GM18499 (cell line): ENCODE data around the gene FGFR3.

Source experiments
- ATAC-seq: cut with Tn5 transposase; IDR thresholded peaks from one replicate; pipeline ENCODE4 v1.9.1; 2021; ENCODE audit warnings: moderate number of reproducible peaks; ENCODE audit not compliant: insufficient read depth, unreplicated experiment

The FGFR3 gene

DNA sequence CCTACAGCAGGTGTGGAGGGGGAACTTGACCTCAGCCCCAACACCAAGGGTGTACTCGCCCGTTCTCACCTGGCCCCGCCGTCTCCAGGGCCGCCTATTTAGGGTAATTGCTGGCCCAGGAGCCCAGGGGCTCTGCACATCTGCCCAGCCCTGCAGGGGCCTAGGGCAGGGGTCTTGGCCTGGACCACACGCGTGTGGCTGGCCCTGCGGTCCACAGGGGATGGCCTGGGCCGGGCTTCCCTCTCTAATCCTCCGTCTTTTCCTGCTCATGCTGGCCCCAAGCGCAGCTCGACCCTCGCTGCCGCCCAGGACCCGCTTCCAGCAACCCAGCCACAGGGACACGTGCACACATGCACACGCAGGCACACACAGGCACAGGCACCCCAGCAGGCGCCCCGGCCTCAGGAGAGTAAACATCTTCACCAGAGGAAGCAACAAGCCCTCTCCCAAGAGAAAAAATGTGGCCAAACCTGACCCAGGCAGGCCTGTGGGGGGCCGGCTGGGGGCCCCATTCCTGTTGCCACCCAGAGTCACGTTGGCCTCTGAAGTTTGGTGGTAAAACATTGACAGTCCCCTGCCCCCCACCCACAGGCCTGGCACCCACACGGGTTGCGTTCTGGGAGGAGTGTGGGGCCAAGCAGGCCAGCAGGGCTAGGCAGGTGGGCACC, 24.6 kb upstream of the FGFR3 start:
- ATAC-seq: no peak

GRCh38 chr4:1769692-1770091, 23.4 kb upstream of the FGFR3 start:
- no peak for ATAC-seq

DNA sequence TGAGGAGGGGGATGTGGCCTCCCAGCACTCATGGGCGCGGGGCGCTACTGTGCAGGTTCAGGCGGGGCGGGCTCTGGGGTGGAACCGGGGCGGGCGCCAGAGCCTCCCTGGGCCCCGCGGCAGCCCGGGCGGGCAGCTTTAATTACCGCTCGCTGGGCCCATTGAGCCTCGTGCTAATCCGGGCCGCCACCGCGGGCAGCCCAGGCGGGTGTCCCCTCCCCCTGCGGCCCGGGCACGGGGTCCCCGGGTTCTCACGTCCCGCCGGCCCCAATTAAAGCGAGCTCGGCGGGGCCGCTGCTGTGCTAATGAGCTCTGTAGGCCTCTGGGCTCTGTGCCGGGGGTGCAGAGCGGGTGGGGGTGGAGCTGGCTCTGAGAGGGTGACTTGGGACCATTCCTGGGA, 22.8 kb upstream of the FGFR3 start:
- no peak for ATAC-seq

DNA sequence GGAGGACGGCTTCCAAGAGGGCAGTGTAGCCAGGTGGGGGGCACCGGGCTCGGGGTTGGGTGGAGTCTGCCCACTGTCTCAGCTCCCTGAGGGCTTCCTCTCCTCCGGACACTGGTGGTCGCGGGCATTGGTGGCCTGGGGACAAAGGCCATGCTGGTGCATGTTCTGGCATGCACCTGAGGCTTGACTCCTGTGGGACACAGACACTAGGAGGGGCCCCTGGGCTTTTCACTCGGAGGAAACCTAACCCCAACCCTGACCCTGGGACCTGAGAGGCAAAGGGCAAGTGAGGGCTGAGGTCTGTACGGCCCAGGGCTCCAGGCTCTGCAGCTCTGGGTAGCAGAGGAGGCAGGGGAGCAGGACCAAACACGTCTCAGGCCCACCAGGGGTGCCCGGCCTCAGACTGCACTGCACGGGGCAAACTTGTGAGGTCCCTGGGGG, 22.3 kb upstream of the FGFR3 start:
- ATAC-seq: no peak

DNA sequence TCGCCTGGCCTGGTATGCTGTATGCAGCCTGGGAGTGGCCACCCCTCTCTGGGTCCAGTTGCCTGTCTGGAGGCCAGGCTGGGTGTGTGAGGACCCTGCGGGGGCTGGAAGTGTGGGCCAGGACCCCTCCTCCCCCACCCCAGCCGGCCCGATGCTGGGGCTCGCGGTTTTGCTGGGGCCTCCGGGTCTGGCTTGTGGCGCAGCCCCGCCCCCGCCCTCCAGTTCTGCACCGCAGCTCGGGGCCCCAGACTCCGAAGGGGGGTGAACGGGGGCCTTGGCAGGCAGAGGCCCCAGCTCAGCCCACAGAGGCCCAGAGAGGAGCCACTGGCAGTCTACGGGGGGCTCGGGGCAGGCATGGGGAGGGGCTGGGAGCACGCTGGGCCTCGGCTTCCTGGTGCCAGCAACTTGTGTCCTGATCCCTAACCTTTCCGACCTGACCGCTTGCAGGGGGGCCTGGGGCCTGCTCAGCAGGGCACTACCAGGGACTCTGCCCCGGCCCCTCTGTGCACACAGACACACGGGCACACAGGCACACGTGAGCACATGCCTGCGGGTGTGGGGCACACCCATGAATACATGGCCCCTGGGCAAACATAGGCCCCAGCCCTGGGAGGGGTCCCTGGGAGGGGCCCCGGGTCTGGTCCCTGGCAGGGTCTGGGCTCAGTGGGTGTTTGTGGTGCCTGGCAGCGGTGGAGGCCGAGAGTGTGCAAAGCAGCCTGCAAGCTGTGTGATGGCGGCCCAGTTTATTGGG, 21.4 kb upstream of the FGFR3 start:
- no peak for ATAC-seq

DNA sequence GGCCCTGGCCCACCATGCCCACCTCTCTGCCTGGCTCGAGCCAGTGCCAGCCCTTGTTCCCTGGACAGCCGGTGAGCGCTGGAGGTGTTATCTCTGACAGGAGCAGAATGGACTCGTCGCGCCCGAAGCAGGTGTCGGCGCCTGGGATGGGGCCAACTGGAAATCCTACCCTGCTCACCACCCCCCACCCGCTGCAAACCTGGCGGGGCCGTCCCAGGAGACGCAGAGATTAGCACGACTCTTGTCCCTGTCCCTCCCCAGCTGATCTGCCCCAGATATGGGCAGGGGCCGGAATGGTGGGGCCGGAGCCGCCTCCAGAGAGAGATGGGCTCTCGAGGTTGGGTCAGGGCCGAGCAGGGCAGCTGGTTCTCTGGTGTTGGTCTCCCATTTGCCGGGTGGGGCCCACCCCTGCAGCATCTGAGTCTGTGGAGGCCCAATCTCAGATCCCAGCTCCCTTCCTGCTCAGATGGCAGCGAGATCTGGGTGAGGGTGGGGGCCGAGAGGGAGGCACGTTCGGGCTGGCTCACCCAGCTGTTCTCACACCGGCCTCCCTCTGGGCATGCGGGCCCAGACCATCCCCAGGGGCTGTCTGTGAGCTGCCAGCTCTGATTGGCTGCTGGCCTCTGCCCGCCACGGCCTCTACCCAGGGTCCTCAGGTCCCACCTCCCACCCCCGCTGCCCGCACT, 20.1 kb upstream of the FGFR3 start:
- no peak for ATAC-seq

DNA sequence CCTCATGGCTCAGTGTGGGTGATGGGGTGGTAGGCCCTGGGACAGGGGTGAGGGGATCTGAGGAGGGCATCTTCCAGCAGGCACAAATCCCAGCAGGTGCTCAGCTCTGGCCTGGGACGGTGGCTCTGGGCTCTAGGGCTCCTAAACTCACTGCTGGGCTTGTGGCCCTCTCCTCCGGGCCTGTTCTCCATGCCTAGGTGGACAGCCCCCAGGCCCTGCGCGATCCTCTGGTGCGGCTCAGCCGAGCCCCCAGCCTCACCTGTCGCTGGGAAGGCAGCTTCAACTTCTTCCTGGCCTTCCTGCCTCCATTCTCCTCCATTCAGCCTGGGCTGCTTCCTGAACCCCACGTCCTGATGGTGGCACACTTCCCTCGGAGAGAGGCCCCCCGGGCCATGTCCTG, 19.3 kb upstream of the FGFR3 start:
- ATAC-seq: no peak

DNA sequence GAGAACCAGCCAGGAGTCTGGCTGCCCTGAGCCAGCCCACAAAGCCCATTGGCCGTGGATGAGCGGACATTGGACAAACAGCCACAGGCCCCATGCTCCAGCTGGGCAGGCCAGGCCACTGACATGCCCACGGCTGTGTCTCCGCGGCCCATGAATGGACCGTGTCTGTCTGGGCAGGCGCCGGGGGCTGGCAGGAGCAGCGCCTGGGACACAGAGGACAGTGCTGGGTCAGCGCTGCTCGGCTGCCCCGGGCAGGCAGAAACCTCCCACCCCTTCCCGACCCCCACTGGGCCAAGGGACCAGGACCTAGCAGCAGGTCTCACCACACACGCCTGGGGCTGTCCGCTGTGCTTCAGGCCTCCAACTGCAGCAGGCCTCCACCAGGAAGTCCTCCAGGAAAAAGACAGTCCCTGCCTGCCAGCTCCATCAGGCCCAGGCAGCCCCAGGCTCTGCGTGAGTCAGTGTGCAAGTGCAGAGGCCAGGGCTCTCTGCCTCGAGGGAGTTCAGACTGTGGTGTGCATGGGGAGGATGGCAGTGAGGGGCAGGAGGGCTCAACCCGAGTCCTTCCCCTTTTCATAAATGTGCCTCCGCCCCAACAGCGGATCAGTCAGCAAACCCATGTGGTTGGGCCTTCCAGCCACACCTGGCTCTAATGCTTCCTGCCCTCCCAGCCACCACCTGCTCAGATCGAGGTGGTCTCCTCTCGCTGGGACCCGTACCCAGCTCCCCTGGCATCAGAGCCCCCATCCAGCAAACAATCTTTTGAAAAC, 17.2 kb upstream of the FGFR3 start:
- ATAC-seq: no peak

- ATAC-seq: no peak
Measured at GRCh38 chr4:1776521-1777161, 16.5 kb upstream of the FGFR3 start.

DNA sequence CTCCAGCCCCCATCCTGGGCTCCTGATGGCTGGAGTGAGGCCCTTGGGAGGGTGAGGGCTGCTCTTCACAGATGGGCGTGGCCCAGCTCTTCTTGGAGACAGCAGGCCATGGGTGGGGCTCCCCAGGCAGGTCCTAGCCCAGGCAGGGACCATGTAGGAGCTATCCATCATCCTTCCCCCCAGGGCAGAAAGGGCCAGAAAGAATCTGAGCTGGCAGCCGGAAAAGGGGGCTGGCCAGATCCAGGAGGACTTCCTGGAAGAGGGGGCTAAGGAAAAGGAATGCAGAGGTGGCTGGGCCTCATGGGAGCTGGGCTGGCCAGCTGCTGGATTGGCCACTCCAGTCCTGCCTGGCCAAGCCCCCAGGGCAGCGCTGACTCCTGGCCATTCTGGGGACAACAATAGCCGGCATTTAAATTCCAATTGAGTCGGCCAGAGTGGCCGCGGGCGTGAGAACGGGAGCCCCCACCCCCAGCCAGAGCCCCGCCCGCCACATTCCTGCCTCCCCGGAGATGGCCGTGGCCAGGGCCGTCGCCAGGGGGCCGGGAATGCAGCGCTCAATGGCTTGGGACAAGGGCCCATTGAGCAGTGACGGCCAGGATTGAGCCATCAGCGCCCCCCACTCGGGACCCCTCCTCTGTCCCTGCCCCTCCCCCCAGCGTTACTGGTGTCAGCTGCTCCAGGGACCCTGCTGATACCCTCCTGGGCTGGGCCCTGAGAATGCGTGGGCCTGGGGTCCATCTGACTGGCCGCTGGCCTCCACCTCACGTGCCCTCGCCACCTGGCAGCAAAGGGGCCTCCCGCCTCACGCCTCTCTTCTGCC, 15.1 kb upstream of the FGFR3 start:
- ATAC-seq: no peak

DNA sequence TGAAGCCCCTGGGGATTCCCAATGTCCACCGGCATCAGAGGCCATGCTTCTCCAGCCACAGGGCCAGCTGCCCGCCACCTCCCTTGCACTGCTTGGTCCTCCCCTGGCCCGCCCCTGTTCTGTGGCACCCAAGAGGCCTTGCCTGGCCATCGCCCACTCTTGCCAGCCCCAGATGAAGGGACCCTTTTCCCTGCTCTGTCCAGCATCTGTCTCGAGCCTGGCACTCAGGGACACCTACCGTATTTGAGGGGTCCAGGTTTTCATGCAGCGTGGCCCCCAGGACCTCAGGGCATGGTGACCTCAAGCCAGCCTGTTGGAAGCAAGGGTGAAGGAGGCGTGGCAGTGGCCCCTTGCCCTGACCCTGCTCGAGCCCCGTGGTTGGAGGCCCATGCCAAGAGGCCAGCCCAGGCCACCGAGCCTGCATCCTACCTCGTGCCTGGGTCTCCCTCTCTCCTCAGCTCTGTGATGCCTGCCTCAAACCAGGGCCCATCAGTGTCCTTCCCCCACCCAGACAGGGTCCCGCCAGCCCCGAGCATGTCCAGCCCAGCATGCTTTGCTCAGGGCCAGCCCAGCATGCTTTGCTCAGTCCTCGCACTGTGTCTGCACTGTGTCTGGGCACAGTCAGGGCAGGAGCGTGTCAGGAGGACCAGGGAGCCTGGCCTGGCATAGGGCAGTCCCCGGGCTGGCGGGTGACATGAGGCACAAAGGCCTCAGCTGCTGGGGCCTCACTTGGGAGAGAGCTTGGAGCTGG, 14.3 kb upstream of the FGFR3 start:
- no peak for ATAC-seq

- no peak for ATAC-seq
Measured at GRCh38 chr4:1779588-1780382, 13.3 kb upstream of the FGFR3 start.

- no peak for ATAC-seq
Measured at GRCh38 chr4:1780435-1780834, 12.7 kb upstream of the FGFR3 start.

- ATAC-seq: no peak
Measured at GRCh38 chr4:1783015-1783414, 10.1 kb upstream of the FGFR3 start.

DNA sequence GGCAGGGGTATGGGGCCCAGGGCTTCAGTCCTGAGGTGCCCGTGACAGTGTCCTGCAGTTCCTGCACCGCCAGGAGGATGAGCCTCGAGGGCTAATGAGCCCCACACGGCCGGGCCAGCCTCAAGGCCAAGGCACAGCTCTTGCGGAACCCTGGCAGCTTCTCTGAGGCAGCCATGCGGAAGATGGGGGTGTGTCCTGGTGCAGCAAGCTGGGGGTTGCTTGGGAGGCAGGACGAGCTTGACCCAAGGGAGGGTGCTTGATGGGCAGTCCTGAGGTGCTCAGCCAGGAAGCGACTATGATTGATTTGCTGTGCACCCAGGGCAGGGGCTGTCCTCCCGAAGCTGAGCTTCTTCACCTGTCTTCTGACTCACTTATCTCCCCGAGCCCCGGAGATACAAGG, 9.1 kb upstream of the FGFR3 start:
- no peak for ATAC-seq

GRCh38 chr4:1784395-1784788, 8.7 kb upstream of the FGFR3 start:
- no peak for ATAC-seq

GRCh38 chr4:1784789-1785591, 8.1 kb upstream of the FGFR3 start:
- no peak for ATAC-seq
